ENCODE results near the gene BCL7C.
"Not testable (repeated sequence)": the region's sequence is repeated elsewhere in the genome, so short reads cannot be mapped to it uniquely, and the experiment has no call there.

BCL7C gene

GRCh38 chr16:30893744-30894539 is at the start of gene BCL7C:
Gene BCL7C, minus strand, starts transcription at chr16:30894077. Its CDS starts 133 bp downstream, at chr16:30893944.
- peak; percentile 96 for DNase-seq

- no peak for DNase-seq
Observed at GRCh38 chr16:30942426-30942806, 48.5 kb upstream of the BCL7C start.

DNA sequence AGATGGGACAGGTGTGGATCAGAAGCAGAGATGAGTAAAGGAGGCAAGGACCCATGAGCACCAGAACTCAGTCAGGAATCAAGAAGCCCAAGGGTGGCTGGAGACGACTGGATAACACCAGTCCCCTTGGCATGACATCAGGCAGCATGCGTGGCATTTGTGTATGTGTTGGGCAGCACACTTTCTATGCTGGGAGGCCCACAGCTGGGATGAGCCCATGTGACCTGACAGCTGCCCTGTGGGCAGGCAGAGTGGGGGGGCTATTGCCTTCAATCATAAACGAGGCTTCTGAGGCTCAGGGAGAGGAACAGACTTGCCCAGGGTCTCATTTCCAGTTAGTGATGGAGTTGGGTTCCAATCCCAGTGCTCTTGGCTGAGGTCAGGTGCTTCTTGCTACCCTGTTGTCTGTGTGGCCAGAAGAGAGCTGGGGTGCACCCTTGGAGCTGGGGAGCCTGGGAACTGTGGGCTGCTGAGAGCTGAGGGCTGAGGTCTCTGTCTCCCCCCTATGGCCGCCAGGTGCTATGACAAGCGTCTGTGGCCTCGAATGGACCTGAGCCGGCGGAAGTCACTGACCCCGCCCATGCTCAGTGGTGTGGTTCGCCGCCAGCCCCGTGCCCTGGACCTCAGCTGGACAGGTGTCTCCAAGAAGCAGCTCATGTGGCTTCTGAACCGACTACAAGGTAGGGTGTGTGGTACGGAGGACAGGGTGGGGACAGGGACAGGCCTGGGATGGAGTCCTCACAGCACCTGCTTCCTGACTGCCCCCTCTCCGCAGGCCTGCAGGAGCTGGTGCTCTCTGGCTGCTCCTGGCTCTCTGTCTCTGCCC is 47.9 kb upstream of the BCL7C start:
- peak; percentile 49 for DNase-seq

DNA sequence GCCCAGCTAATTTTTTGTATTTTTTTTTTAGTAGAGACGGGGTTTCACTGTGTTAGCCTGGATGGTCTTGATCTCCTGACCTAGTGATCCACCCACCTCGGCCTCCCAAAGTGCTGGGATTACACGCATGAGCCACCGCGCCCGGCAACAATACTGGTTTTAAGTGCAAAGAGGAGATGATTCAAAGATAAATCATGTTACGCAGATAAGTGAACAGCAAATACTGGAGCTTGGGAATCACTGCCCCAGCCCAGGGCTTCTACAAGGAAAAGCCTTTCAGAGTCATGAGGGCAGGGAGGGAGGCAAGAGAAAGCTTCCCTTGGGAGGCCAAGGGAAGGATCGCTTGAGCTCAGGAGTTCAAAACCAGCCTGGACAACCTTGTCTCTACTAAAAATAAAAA is 45.7 kb upstream of the BCL7C start:
- DNase-seq, result not testable (repeated sequence)

DNA sequence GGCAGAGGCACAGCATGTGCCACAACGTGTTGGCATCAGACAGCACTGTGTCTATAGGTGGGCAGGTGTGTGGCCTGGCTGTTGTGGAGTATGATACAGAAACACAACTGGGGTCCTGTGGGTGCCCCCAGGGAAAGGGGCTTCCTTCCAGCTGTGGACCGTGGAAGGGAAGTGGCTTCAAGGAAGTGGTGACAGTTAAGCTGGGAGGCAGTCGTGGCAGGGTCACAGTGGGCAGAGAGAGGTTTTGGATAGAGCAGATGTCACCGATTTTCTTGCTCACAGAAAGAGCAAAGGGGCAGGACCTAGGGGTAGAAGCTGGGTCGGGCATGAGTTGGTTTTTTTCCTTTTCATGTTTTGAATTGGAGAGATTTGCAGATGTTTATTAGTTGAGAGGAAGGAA is 43.8 kb upstream of the BCL7C start:
- DNase-seq, result no peak

DNA sequence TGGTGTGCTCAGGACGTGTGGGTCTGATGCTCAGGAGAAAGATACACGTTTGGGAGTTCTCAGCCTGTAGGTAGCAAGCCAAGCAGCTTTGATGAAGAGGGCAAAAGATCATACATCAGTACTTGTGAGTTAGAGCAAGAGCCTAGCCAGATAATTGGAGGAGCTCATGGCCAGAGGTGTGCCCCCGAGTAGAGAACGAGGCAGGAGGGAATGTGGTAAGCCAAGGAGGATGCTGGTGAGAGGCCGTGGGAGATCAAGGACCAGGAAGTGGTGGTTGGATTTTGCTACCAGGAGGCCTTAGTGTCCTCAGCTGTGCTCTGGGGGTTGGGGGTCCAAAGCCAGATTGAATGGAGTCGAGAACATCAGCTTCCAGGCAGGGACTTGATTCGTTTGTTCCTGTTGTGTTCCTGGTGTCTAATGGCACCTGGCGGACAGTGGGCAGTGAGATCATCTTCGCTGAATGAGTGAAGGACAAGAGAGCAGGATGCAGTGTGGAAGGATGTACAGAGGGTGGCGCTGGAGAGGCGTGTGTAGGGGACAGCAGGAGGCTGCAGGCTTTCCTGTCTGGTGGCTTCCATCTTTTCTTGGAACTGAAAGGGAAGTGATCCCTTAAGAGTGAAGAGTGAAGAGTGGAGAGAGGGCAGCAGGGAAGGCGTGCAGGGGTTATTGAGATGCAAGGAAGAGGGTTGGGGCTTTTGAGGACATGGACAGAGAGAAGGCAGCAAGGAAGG is 41.1 kb upstream of the BCL7C start:
- DNase-seq, result no peak

DNA sequence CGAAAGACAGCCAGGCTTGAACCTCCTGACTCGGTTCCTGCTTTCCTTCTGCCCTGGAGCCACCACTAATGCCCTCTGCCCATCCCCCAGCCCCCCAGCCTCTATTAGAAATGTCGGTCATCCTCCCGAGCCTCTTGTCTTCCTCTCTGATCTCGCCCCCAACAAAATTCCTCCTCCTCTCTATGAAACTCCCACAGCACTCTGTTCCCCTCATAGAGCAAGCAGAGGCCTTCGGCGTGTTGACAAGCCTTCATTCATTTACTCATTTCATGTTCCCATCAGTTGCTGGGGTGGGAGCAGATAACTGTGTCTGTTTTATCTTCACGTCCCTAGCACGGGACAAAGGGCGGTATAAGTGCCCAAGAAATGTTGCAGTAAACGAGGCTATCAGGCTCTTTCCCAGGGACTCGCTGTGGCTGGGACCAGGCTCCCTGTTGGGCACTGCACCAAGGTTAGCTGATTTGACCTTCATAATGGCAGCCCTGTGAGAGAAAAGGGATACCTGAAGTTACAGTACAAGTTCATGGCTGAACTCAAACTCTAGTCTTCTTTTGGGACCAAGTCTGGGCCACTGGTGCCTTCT is 37.3 kb upstream of the BCL7C start:
- no peak for DNase-seq

GRCh38 chr16:30930160-30930571 is 36.3 kb upstream of the BCL7C start:
- DNase-seq, result no peak

- no peak for DNase-seq
Observed at GRCh38 chr16:30929167-30929566, 35.3 kb upstream of the BCL7C start.

- no peak for DNase-seq
Observed at GRCh38 chr16:30928390-30928789, 34.5 kb upstream of the BCL7C start.

DNA sequence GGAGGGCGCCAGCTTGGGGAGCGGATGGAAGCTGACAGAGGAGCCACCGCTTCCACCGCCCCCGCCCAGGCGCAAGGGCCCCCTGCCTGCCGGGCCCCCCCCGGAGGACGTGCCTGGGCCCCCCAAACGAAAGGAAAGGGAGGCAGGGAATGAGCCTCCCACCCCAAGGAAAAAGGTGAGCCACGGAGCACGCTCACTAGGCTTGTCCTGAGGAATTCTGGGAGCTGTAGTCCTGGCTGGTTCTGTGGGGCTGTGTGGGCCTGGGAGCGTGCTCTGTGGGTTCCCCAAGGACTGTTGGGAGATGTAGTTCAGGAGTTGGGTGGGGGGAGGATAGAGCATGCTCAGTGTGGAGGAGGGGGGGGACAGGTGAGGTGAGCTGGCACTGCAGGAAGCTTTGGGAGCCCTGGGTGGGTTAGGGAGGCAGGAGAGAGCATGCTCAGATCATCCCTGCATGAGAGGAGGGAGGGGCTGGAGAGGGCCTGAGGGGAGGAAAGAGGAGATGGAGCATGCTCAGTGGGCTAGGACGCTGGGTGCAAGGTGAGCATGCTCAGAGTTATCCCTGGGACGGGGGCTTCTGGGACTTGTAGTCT is 34.0 kb upstream of the BCL7C start:
- DNase-seq, result peak; percentile 80

DNA sequence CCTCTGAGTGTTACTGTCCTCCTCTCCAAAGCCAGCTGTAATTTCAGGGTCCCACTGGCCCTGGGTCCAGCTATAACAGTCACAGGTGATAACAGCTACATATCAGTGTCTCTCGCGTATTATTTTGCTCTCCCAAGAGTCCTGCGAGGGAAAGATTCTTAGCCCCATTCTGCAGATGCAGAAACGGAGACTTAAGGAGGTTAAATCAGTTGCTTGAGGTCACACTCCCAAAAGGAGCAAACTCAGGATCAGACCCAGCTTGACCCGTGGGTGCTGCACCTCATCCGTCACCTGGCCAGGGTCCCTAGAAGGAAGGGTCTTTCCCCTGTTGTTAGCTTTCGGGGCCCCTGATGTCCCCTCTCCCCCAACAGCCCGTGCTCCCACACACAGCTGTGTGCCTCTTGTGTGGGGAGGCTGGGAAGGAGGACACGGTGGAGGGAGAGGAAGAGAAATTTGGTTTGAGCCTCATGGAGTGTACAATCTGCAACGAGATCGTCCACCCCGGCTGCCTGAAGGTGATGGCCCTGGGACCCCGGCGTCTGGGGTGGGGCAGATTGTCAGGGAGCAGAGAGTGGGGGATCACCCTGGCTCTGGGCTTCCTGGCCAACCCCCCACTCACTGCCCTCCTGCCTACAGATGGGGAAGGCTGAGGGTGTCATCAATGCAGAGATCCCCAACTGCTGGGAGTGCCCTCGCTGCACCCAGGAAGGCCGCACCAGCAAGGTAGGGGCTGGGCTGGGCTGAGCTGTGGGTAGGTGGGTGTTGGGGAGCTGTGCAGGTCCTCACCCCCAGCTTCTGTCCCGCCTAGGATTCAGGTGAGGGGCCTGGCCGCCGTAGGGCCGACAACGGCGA is 33.3 kb upstream of the BCL7C start:
- DNase-seq, result no peak

- DNase-seq, result no peak
Observed at GRCh38 chr16:30925995-30926811, 32.3 kb upstream of the BCL7C start.

- no peak for DNase-seq
Observed at GRCh38 chr16:30925632-30925987, 31.7 kb upstream of the BCL7C start.

GRCh38 chr16:30924913-30925631 is 31.2 kb upstream of the BCL7C start:
- no peak for DNase-seq

DNA sequence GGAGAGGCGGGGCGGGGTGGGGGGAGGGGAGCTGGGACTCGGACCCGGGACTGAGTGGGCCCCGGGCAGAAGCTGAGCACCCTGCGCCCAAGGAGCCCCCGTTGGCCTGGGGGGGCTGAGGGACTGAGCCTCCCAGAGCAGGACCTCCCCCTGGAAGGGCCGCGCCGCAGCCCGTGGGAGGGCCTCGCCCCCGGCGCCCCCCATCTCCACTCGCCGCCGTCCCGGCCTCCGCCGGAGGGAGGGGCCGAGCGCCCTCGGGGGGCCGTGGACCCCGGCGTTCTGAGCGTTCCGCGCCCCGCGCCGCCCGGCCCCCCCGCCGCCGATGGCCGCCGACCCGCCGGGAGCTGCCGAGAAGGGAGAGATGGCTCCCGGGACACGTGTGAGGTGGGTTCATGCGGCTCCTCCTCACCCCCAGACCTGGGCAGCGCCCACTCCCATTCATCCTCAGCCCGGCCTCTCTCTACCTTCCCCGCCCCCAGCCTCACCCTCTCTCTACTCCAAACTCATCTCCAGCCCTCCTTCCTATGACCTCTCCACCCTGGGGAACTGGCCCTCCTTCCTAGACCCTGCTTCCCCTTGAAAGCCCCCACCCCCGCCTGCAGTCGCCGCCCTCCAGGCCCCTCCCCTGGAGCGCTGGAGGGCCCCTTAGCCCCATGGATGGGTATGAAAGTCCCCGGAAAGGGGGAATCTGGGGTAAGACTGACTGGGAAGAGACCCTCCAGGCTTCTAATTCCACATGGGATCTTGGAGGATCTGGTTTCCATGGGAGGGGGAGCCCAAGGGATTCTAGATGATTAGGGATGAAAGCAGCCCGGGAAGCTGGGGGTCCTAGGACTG is 30.4 kb upstream of the BCL7C start:
- no peak for DNase-seq

GRCh38 chr16:30923554-30924075 is 29.7 kb upstream of the BCL7C start, which contains the start of gene FBXL19:
Gene FBXL19, plus strand, starts transcription at chr16:30923572. Its CDS starts 2,183 bp downstream, at chr16:30925755.
- peak; percentile 66 for DNase-seq

DNA sequence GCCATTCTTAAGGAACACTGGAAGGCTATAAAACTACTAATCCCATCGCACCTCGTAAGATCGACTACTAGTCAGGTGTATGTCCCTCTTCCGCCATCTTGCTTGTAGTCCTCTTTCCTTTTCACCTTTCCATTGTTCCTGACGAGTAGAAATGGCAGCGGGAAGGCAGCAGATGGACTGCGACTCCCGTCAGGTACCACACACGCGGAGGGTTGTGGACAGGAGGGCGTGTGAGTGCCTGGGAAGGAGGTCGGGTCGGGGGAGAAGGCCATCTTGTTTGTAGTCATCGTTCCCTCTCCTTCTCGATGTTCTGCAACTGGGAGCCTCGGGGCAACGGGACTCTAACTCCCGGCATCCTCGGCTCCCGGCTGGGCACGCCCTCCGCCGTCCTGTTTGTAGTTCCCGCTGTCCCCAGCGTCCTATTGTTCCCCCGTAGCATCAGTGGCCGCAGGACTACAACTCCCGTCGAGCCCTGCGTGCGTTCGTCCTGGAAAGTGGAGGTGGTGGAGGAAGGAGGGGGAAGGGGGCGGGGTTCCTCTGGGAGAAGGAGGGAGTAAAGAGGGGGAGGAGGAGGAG is 29.2 kb upstream of the BCL7C start:
- DNase-seq, result peak; percentile 99

Data from NCI-H510A (cell line).